Measurements from ENCODE around the gene ATXN7.

Gene ATXN7

GRCh38 chr3:64021922-64022321 is 158.3 kb downstream of the ATXN7 start:
- Mint-ChIP-seq H3K27me3 (no peaks in the 10 kb centered on the region), H3K27ac (peak overlapping the region; percentile 82), H3K9me3 (no peaks in the 10 kb centered on the region), H3K4me1 (peaks cover 15% of the 10 kb centered on the region), H3K4me3 (peak overlapping the region; percentile 90), H3K36me3 (peaks cover 17% of the 10 kb centered on the region)
- no peak for ATAC-seq (ENCODE audit: low read depth)
- no peak for DNase-seq (ENCODE audit: low spot score in 2 of 2)

- H3K4me1 Mint-ChIP-seq = peaks cover 11% of the 10 kb centered on the region
- ATAC-seq (ENCODE audit: low read depth) = no peak
Measured at GRCh38 chr3:64022451-64023186, 159.0 kb downstream of the ATXN7 start.

GRCh38 chr3:64023187-64023860 is 159.7 kb downstream of the ATXN7 start, which contains the start of gene PSMD6:
Gene PSMD6 (minus strand): TSS chr3:64023494. CDS start chr3:64023419, 75 bp downstream.
- peak; percentile 98 to 100 for DNase-seq (ENCODE audit: low spot score in 2 of 2)
- H3K27me3 Mint-ChIP-seq = peaks cover 2% of the 10 kb centered on the region
- H3K9me3 Mint-ChIP-seq = no peaks in the 10 kb centered on the region
- H3K36me3 Mint-ChIP-seq = peaks cover 5% of the 10 kb centered on the region
- peaks cover 11% of the 10 kb centered on the region for H3K4me1 Mint-ChIP-seq
- H3K4me3 Mint-ChIP-seq = peak within 1 kb of the TSS; percentile 90
- peak; percentile 92 for ATAC-seq (ENCODE audit: low read depth)
- peak within 1 kb of the TSS; percentile 82 for H3K27ac Mint-ChIP-seq

More at GRCh38 chr3:64022451-64023186, 159.0 kb downstream of the ATXN7 start:
- no peaks in the 10 kb centered on the region for H3K9me3 Mint-ChIP-seq
- DNase-seq (ENCODE audit: low spot score in 2 of 2) = peak in 1 of 2 donors; percentile 12
- peaks cover 12% of the 10 kb centered on the region for H3K36me3 Mint-ChIP-seq
- H3K27ac Mint-ChIP-seq = peak overlapping the region; percentile 82
- peak overlapping the region; percentile 90 for H3K4me3 Mint-ChIP-seq
- H3K27me3 Mint-ChIP-seq = no peaks in the 10 kb centered on the region

DNA sequence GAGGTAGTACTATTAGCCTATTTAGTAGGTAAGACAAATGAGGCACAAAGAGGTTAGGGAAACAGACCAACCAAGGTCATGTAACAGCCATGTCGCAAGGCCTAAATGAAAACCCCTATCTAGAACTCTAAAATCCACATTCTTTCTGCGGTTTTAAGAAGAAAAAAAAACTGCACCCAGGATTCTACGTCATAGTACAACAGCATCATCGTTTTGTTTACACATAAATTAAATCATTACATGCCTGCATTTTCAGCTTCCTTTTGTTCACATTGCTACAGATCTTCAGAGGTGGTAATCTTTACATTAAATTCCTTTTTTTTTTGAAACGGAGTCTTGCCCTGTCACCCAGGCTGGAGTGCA is 160.2 kb downstream of the ATXN7 start:
- Mint-ChIP-seq H3K4me1 (peaks cover 11% of the 10 kb centered on the region), H3K36me3 (peaks cover 4% of the 10 kb centered on the region), H3K4me3 (peak overlapping the region; percentile 90), H3K9me3 (no peaks in the 10 kb centered on the region), H3K27ac (peak overlapping the region; percentile 82), H3K27me3 (peaks cover 3% of the 10 kb centered on the region)
- DNase-seq (ENCODE audit: low spot score in 2 of 2) = no peak
- no peak for ATAC-seq (ENCODE audit: low read depth)

DNA sequence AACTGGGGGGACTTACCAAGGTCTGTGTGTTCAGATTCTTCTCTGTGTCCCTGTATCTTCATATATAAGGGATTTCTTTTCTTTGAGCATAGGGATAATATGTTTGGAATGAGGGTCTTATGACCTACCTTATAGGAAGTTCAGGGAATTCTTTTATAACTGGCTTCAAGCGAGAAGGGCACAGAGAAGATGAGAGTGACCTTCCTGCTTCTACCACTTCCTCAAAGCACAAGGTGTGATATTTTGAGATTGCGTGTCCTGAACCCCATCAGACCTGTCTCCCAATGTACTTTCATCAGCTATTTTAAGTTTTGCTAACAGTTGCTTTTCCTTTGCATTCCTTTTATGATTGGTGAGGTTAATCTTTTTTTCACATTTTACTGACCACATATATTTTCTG is 162.7 kb downstream of the ATXN7 start:
- Mint-ChIP-seq H3K4me3 (no peak overlapping the region), H3K36me3 (no peaks in the 10 kb centered on the region), H3K27ac (no peak overlapping the region), H3K9me3 (no peaks in the 10 kb centered on the region), H3K4me1 (peaks cover 15% of the 10 kb centered on the region), H3K27me3 (peaks cover 6% of the 10 kb centered on the region)
- ATAC-seq (ENCODE audit: low read depth) (no peak), DNase-seq (ENCODE audit: low spot score in 2 of 2) (no peak)

GRCh38 chr3:64027658-64028057 is 164.0 kb downstream of the ATXN7 start:
- no peaks in the 10 kb centered on the region for H3K36me3 Mint-ChIP-seq
- H3K27me3 Mint-ChIP-seq = peaks cover 6% of the 10 kb centered on the region
- DNase-seq (ENCODE audit: low spot score in 2 of 2) = no peak
- no peak overlapping the region for H3K27ac Mint-ChIP-seq
- no peak overlapping the region for H3K4me3 Mint-ChIP-seq
- no peaks in the 10 kb centered on the region for H3K9me3 Mint-ChIP-seq
- no peak for ATAC-seq (ENCODE audit: low read depth)
- H3K4me1 Mint-ChIP-seq = peaks cover 7% of the 10 kb centered on the region

- H3K36me3 Mint-ChIP-seq = no peaks in the 10 kb centered on the region
- no peak overlapping the region for H3K4me3 Mint-ChIP-seq
- H3K27me3 Mint-ChIP-seq = peaks cover 6% of the 10 kb centered on the region
- ATAC-seq (ENCODE audit: low read depth) = no peak
- no peaks in the 10 kb centered on the region for H3K9me3 Mint-ChIP-seq
- H3K27ac Mint-ChIP-seq = no peak overlapping the region
- DNase-seq (ENCODE audit: low spot score in 2 of 2) = no peak
- peaks cover 5% of the 10 kb centered on the region for H3K4me1 Mint-ChIP-seq
Measured at GRCh38 chr3:64028754-64029153, 165.1 kb downstream of the ATXN7 start.

- Mint-ChIP-seq H3K27ac (no peak overlapping the region), H3K36me3 (peaks cover 3% of the 10 kb centered on the region), H3K27me3 (peaks cover 6% of the 10 kb centered on the region), H3K9me3 (peaks cover 2% of the 10 kb centered on the region), H3K4me3 (no peak overlapping the region), H3K4me1 (peaks cover 4% of the 10 kb centered on the region)
- DNase-seq (ENCODE audit: low spot score in 2 of 2) (no peak), ATAC-seq (ENCODE audit: low read depth) (no peak)
Measured at GRCh38 chr3:64029287-64029686, 165.6 kb downstream of the ATXN7 start.

GRCh38 chr3:64030741-64031140 is 167.1 kb downstream of the ATXN7 start:
- DNase-seq (ENCODE audit: low spot score in 2 of 2) (peak; percentile 71 to 80), ATAC-seq (ENCODE audit: low read depth) (peak; percentile 100)
- Mint-ChIP-seq H3K27ac (peak overlapping the region; percentile 68), H3K4me1 (peaks cover 4% of the 10 kb centered on the region), H3K4me3 (peak overlapping the region; percentile 80), H3K27me3 (peaks cover 6% of the 10 kb centered on the region), H3K36me3 (peaks cover 5% of the 10 kb centered on the region), H3K9me3 (peaks cover 4% of the 10 kb centered on the region)

DNA sequence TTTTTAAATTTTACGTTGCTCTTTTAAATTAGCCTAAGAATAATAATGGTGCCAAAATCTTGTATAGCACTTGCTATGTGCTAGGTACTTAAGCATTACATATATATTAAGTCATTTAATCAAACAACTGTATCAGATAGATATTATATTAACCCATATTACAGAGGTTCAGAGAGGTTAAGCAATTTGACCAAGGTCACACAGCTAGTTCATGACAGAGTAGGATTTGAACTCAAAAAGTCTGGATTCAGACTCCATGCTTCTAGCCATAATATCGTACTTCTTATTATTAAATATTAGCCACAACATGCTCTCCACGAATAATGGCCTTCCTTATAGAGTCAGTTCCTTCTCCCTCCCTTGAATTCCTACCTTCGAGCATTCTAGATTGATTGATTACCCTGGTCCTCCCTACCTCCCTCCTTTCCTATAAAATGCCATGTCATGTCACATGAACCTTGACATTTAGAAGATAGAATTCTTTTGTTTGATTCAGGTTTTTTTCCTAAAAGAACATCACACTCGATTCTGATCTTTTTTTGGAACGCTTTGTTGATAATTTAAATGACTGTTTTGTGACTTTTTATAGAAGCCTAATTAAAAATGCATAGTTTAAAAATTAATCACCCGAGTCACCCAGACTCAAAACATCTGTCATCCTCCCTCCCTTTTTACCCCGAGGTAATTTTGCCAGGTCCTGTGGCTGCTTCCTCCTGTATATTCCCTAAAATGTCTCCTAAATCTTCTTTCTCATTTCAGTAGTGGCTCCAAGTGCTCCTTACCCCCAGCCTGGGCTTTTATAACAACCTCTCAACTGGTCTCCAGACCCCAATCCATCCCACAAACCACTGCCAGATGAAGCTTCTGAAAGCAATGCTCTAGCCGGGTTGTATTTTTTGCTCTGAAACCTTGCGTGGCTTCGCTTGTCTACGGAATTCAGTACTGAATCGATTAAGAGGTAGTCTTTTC is 168.2 kb downstream of the ATXN7 start:
- Mint-ChIP-seq H3K9me3 (peaks cover 4% of the 10 kb centered on the region), H3K4me1 (peaks cover 4% of the 10 kb centered on the region), H3K36me3 (peaks cover 5% of the 10 kb centered on the region), H3K27ac (no peak overlapping the region), H3K4me3 (no peak overlapping the region), H3K27me3 (peaks cover 7% of the 10 kb centered on the region)
- DNase-seq (ENCODE audit: low spot score in 2 of 2) = no peak
- no peak for ATAC-seq (ENCODE audit: low read depth)

DNA sequence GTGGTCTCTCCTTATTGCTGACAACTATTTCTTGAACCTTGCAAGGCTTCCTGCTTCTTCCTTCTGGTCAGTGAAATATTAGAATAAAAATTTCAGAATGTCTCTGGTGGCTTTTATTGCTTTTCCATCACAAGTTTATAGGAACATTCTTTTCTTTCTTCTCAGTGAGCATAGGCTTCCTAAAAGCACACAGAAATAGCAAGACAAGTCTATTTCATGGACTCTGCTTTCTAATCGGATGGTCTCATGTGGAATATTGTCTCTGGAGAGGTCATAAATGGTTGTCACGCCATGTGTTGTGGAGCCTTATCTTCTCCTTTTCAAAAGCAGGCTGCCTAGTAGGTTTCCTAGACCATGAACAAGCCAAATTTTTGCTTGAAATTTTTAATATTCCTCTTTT is 169.4 kb downstream of the ATXN7 start:
- ATAC-seq (ENCODE audit: low read depth) (no peak), DNase-seq (ENCODE audit: low spot score in 2 of 2) (no peak)
- Mint-ChIP-seq H3K36me3 (peaks cover 5% of the 10 kb centered on the region), H3K27me3 (peaks cover 7% of the 10 kb centered on the region), H3K27ac (no peak overlapping the region), H3K9me3 (peaks cover 4% of the 10 kb centered on the region), H3K4me3 (no peak overlapping the region), H3K4me1 (peaks cover 4% of the 10 kb centered on the region)

- Mint-ChIP-seq H3K4me3 (no peak overlapping the region), H3K27ac (no peak overlapping the region), H3K36me3 (peaks cover 6% of the 10 kb centered on the region), H3K4me1 (peaks cover 24% of the 10 kb centered on the region), H3K9me3 (peaks cover 5% of the 10 kb centered on the region), H3K27me3 (peaks cover 1% of the 10 kb centered on the region)
- no peak for ATAC-seq (ENCODE audit: low read depth)
- DNase-seq (ENCODE audit: low spot score in 2 of 2) = no peak
Measured at GRCh38 chr3:64037084-64037483, 173.4 kb downstream of the ATXN7 start.

DNA sequence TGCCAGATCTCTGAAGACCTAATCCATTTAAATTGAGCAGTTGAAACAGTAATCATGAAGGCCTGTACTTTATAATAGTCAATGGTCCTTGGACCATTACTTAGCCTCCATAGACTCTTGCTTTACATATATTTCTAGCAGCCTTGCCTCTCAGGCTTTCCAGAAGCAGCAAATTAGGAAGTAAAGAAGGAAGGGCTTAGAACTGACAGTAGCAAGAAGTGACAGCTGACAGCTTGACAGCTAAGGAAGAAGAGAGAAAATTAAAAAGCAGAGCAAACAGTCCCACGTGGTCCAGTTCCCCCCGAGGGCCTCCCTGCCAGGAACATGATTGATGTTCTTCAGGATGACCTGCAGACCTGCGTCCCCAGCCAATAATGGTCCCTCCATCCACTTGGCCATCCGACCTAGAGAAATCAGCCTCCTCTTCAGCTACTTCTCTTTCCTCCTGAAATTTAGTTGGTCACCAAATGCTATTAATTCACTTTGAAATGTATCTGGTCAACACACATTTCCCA is 174.6 kb downstream of the ATXN7 start:
- Mint-ChIP-seq H3K4me3 (no peak overlapping the region), H3K9me3 (peaks cover 5% of the 10 kb centered on the region), H3K27ac (peak overlapping the region; percentile 61), H3K36me3 (peaks cover 6% of the 10 kb centered on the region), H3K4me1 (peaks cover 24% of the 10 kb centered on the region), H3K27me3 (peaks cover 1% of the 10 kb centered on the region)
- ATAC-seq (ENCODE audit: low read depth) (no peak), DNase-seq (ENCODE audit: low spot score in 2 of 2) (no peak)

Data from memory B cell (primary cell).